Gastroesophageal sphincter (tissue), 3 donors: ENCODE measurements around the gene SCAF8.

Source experiments
- CTCF ChIP-seq, 4 experiments: fragments of 200-600 bp in 2 of 4; fragments of 450-650 bp in 2 of 4; sonication (generic) in 1 of 4; IDR thresholded peaks; one replicate each; pipeline ENCODE4 v1.5.1; 2017 to 2019; ENCODE audit warnings: antibody characterized with exemption in 4 of 4, mild to moderate bottlenecking in 2 of 4, moderate library complexity in 2 of 4
- EP300 ChIP-seq: sonication (generic); formaldehyde crosslinking; IDR thresholded peaks from one replicate; pipeline ENCODE4 v1.6.1; 2017; ENCODE audit warnings: antibody characterized with exemption, mild to moderate bottlenecking
- POLR2A ChIP-seq, 2 donors: fragments of 450-650 bp; IDR thresholded peaks; one replicate each; pipeline ENCODE4 v1.6.1; 2017; ENCODE audit warnings: antibody characterized with exemption in 2 of 2, mild to moderate bottlenecking in 2 of 2, moderate library complexity in 1 of 2
- POLR2AphosphoS5 ChIP-seq: sonication (generic); formaldehyde crosslinking; IDR thresholded peaks from one replicate; pipeline ENCODE4 v1.6.1; 2017; ENCODE audit warnings: antibody characterized with exemption

GRCh38 chr6:154719854-154720253 lies 13.4 kb upstream of the SCAF8 start:
- TF ChIP-seq CTCF (IDR thresholded peaks at IDR 0.05) = no peak
- no peak for TF ChIP-seq POLR2A (IDR thresholded peaks at IDR 0.05)
- TF ChIP-seq EP300 = no peak
- TF ChIP-seq POLR2AphosphoS5 = no peak
